Caco-2 (cell line): Measurements from ENCODE around the gene FKBP14. TPM values are rescaled to one million over a fixed set of nuclear protein-coding genes. Genes with fewer than 3 reads are reported as not detected.
A peak's percentile ranks its signal among the peaks of the same experiment; 100 is the strongest.
"Not testable (repeated sequence)": the region's sequence is repeated elsewhere in the genome, so short reads cannot be mapped to it uniquely, and the experiment has no call there.

Experiments used
- BruUV-seq: library from RNA; stranded (reverse); fragments of 400-500 nt; replicated peaks from 2 replicates; lab custom pipeline; 2021; lab: Mats Ljungman, UMichigan
- CTCF ChIA-PET: fragments of 300-600 bp; sonication (Branson Sonifier 250); formaldehyde crosslinking; loops from one replicate; lab custom pipeline; 2022; ENCODE audit warnings: antibody characterized with exemption; lab: Charles Lee
- POLR2A ChIA-PET: fragments of 300-600 bp; sonication (Branson Sonifier 250); formaldehyde crosslinking; loops from one replicate; lab custom pipeline; 2022; ENCODE audit warnings: antibody characterized with exemption; lab: Charles Lee
- DNase-seq, 2 experiments: peaks; one replicate each; pipeline versions ENCODE4 v3.0.0 to v3.0.0-alpha.2; 2020 to 2022
- H3K27me3 ChIP-seq: replicated peaks from 2 replicates; pipeline ENCODE4 v1.6.0; 2011; ENCODE audit warnings: low read length; ENCODE audit not compliant: control insufficient read depth, insufficient read depth
- H3K36me3 ChIP-seq: 2 replicates; pipeline ENCODE4 v1.5.1; 2011; ENCODE audit warnings: low read length; ENCODE audit not compliant: control insufficient read depth, insufficient read depth
- H3K4me1 ChIP-seq: fragments of 250-450 bp; sonication (Bioruptor Pico); 2 replicates; pipeline ENCODE4 v1.5.1; 2020; ENCODE audit warnings: mild to moderate bottlenecking
- H3K4me3 ChIP-seq: 2 replicates; pipeline ENCODE4 v1.5.1; 2011; ENCODE audit warnings: low read depth, mild to moderate bottlenecking, control low read depth, low read length
- H3K9me3 ChIP-seq: fragments of 250-450 bp; sonication (Bioruptor Pico); 2 replicates; pipeline ENCODE4 v1.5.1; 2020; ENCODE audit warnings: mild to moderate bottlenecking, moderate library complexity
- H3K27ac Mint-ChIP-seq: one replicate; pipeline ENCODE4 v1.8.0; 2022; ENCODE audit warnings: mixed read lengths; ENCODE audit not compliant: unreplicated experiment
- H3K27me3 Mint-ChIP-seq: one replicate; pipeline ENCODE4 v1.8.0; 2022; ENCODE audit warnings: mixed read lengths; ENCODE audit not compliant: insufficient read depth, unreplicated experiment
- H3K36me3 Mint-ChIP-seq: one replicate; pipeline ENCODE4 v1.8.0; 2022; ENCODE audit warnings: mild to moderate bottlenecking, mixed read lengths; ENCODE audit not compliant: insufficient read depth, unreplicated experiment
- H3K4me1 Mint-ChIP-seq: one replicate; pipeline ENCODE4 v1.8.0; 2022; ENCODE audit warnings: low read depth, mixed read lengths; ENCODE audit not compliant: unreplicated experiment
- H3K4me3 Mint-ChIP-seq: one replicate; pipeline ENCODE4 v1.8.0; 2022; ENCODE audit warnings: mild to moderate bottlenecking, moderate library complexity, mixed read lengths; ENCODE audit not compliant: unreplicated experiment
- H3K9me3 Mint-ChIP-seq: one replicate; pipeline ENCODE4 v1.8.0; 2022; ENCODE audit warnings: mixed read lengths; ENCODE audit not compliant: unreplicated experiment
- intact Hi-C: fragments of 100-400 bp; cut with micrococcal nuclease; formaldehyde crosslinking; loops from one replicate; pipeline ENCODE4 v1.10.0; 2022; ENCODE audit not compliant: unreplicated experiment
- total RNA-seq: library from RNA; stranded (reverse); gene quantifications from 2 replicates; pipeline ENCODE4 v1.2.3, GENCODE V29; 2022
- TF ChIP-seq, protein P1 (sequence below), 2 experiments: fragments of 200-600 bp in 1 of 2; IDR thresholded peaks; 1 replicate in 1 of 2; 2 replicates in 1 of 2; pipeline versions ENCODE4 v1.5.1 to v1.8.0; 2011 to 2022; ENCODE audit warnings: antibody characterized with exemption in 1 of 2, control low read depth in 1 of 2, inconsistent platforms in 1 of 2, low read depth in 1 of 2, low read length in 1 of 2, mild to moderate bottlenecking in 1 of 2, moderate library complexity in 1 of 2; ENCODE audit not compliant: insufficient read depth in 1 of 2, severe bottlenecking in 1 of 2, unreplicated experiment in 1 of 2

FKBP14 gene
- total RNA-seq, 1 experiment from 2014 or later: 17.5 TPM

DNA sequence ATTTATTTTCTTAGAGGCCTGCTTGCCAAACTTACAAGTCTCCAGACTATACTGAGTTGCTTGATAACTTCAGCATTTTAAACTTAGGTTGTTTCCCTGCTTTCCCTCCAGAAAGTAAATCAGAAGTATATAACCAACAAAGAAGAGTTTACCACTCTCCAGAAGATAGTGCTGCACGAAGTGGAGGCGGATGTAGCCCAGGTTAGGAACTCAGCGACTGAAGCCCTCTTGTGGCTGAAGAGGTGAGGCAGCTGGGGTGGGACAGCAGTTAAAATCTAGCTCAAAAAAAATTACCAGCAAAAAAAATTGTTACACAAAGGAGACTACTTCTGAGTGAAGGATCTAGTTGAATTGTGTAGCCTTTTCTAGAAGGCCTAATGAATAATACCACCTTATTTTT is 35.3 kb upstream of the FKBP14 start:
- DNase-seq: peak; percentile 56 to 61
- H3K27me3 ChIP-seq, H3K27me3 Mint-ChIP-seq, H3K36me3 ChIP-seq, H3K9me3 Mint-ChIP-seq, H3K4me3 Mint-ChIP-seq, H3K4me1 ChIP-seq, H3K4me1 Mint-ChIP-seq, H3K27ac Mint-ChIP-seq, H3K4me3 ChIP-seq, BruUV-seq, H3K9me3 ChIP-seq, POLR2A ChIA-PET: not testable (repeated sequence)
- TF ChIP-seq, protein P1, sequence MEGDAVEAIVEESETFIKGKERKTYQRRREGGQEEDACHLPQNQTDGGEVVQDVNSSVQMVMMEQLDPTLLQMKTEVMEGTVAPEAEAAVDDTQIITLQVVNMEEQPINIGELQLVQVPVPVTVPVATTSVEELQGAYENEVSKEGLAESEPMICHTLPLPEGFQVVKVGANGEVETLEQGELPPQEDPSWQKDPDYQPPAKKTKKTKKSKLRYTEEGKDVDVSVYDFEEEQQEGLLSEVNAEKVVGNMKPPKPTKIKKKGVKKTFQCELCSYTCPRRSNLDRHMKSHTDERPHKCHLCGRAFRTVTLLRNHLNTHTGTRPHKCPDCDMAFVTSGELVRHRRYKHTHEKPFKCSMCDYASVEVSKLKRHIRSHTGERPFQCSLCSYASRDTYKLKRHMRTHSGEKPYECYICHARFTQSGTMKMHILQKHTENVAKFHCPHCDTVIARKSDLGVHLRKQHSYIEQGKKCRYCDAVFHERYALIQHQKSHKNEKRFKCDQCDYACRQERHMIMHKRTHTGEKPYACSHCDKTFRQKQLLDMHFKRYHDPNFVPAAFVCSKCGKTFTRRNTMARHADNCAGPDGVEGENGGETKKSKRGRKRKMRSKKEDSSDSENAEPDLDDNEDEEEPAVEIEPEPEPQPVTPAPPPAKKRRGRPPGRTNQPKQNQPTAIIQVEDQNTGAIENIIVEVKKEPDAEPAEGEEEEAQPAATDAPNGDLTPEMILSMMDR (IDR thresholded peaks at IDR 0.05; ENCODE audit: insufficient read depth in 1 of 2, low read depth in 1 of 2, low read length in 1 of 2, severe bottlenecking in 1 of 2, unreplicated experiment in 1 of 2): peak; percentile 54 to 65
- CTCF ChIA-PET: interaction anchor here (0.6 to 2.9 kb wide), 15 partner anchors 9 to 598 kb away, joined by 3 to 15 read pairs (median 4); partner anchors contain the start of genes FKBP14 and PLEKHA8
- H3K36me3 Mint-ChIP-seq: peaks cover 25% of the 10 kb centered on the region
- intact Hi-C loops: loop anchor here (1.0 to 2.0 kb wide), 6 partner anchors 35 to 313 kb away; partner anchors contain the start of gene FKBP14

DNA sequence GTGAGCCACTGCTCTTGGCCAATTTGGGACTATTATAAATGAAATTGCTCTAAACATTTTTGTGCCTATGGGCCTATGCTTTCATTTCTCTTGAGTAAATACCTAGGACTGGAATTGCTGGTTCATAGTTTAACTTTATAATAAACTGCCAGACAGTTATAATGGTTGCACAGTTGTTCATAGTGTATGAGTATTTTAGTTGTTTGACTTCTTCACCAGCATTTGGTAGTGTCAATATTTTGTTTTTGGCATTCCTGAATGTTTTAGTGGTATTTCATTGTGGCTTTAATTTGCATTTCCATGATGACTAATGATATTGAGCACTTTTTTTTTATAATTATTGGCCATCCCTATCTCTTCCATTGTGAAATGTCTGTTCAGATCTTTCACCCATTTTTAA is 31.2 kb upstream of the FKBP14 start:
- Mint-ChIP-seq H3K4me3 (no peak overlapping the region), H3K9me3 (peaks cover 10% of the 10 kb centered on the region), H3K27ac (peak overlapping the region; percentile 57), H3K4me1 (no peaks in the 10 kb centered on the region), H3K27me3 (no peaks in the 10 kb centered on the region), H3K36me3 (peaks cover 28% of the 10 kb centered on the region)
- Histone ChIP-seq H3K9me3 (no peaks in the 10 kb centered on the region), H3K4me3 (no peak overlapping the region), H3K27me3 (no peaks in the 10 kb centered on the region), H3K36me3 (no peaks in the 10 kb centered on the region), H3K4me1 (no peaks in the 10 kb centered on the region)
- intact Hi-C loops: no loop called here
- POLR2A ChIA-PET: no interaction called here
- no TSS peak for BruUV-seq
- CTCF ChIA-PET: no interaction called here
- DNase-seq: no peak
- TF ChIP-seq, protein P1 (IDR thresholded peaks at IDR 0.05; ENCODE audit: insufficient read depth in 1 of 2, low read depth in 1 of 2, low read length in 1 of 2, severe bottlenecking in 1 of 2, unreplicated experiment in 1 of 2): no peak

DNA sequence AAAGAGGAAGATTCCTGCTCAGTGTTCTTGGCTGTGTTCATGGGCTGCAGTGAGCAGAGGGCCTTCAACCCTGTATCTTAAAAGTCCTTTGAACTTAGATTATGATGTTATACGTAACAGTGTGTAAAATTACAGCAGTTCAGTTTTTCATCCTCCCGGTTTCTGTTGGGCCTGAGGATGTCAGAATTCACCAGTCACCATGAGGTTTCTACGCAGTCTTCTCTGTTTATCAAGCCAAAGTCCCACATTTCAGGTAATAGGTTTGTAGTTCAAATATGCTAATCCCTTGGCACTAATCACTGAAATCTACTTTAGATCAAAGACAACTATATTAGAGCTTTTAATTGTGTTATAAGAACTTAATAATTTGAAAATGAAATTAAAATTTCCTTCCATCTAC is 26.6 kb upstream of the FKBP14 start:
- Histone ChIP-seq H3K4me3 (no peak overlapping the region), H3K27me3 (no peaks in the 10 kb centered on the region), H3K36me3 (no peaks in the 10 kb centered on the region; the same call in 1 of the 2 replicates), H3K9me3 (no peaks in the 10 kb centered on the region), H3K4me1 (no peaks in the 10 kb centered on the region)
- no TSS peak for BruUV-seq
- no peak for DNase-seq
- POLR2A ChIA-PET: no interaction called here
- TF ChIP-seq, protein P1 (IDR thresholded peaks at IDR 0.05; ENCODE audit: insufficient read depth in 1 of 2, low read depth in 1 of 2, low read length in 1 of 2, severe bottlenecking in 1 of 2, unreplicated experiment in 1 of 2): no peak
- Mint-ChIP-seq H3K4me3 (no peak overlapping the region), H3K9me3 (peaks cover 5% of the 10 kb centered on the region), H3K27ac (no peak overlapping the region), H3K4me1 (no peaks in the 10 kb centered on the region), H3K36me3 (peaks cover 33% of the 10 kb centered on the region), H3K27me3 (no peaks in the 10 kb centered on the region)
- CTCF ChIA-PET: interaction anchor here (1.4 kb wide), 1 partner anchor 9 kb away, joined by 3 read pairs; no protein-coding TSS in a partner anchor
- intact Hi-C loops: no loop called here
